Choroid plexus epithelial cell (primary cell): ENCODE measurements around the gene TMEM167B.
"Not testable (repeated sequence)": the region's sequence is repeated elsewhere in the genome, so short reads cannot be mapped to it uniquely, and the experiment has no call there.

ENCODE experiments used
- DNase-seq: peaks from one replicate; pipeline ENCODE4 v3.0.0-alpha.2; 2010; ENCODE audit warnings: low read depth
- H3K4me3 ChIP-seq: 2 replicates; pipeline ENCODE4 v1.5.1; 2011; ENCODE audit warnings: low read depth, mild to moderate bottlenecking, control low read depth, low read length, moderate library complexity
- TF ChIP-seq, protein P1 (sequence below): conservative IDR thresholded peaks from 2 replicates; pipeline ENCODE4 v1.5.1; 2011; ENCODE audit warnings: low read depth, mild to moderate bottlenecking, control low read depth, inconsistent platforms, low read length, moderate library complexity

TMEM167B gene

GRCh38 chr1:109048335-109048734 lies 42.2 kb upstream of the TMEM167B start:
- no peak overlapping the region for H3K4me3 ChIP-seq
- no peak for DNase-seq
- TF ChIP-seq, protein P1, sequence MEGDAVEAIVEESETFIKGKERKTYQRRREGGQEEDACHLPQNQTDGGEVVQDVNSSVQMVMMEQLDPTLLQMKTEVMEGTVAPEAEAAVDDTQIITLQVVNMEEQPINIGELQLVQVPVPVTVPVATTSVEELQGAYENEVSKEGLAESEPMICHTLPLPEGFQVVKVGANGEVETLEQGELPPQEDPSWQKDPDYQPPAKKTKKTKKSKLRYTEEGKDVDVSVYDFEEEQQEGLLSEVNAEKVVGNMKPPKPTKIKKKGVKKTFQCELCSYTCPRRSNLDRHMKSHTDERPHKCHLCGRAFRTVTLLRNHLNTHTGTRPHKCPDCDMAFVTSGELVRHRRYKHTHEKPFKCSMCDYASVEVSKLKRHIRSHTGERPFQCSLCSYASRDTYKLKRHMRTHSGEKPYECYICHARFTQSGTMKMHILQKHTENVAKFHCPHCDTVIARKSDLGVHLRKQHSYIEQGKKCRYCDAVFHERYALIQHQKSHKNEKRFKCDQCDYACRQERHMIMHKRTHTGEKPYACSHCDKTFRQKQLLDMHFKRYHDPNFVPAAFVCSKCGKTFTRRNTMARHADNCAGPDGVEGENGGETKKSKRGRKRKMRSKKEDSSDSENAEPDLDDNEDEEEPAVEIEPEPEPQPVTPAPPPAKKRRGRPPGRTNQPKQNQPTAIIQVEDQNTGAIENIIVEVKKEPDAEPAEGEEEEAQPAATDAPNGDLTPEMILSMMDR, result no peak

GRCh38 chr1:109050228-109050995 lies 40.2 kb upstream of the TMEM167B start:
- H3K4me3 ChIP-seq, result no peak overlapping the region
- DNase-seq, result no peak
- TF ChIP-seq, protein P1, result no peak

GRCh38 chr1:109052145-109052544 lies 38.4 kb upstream of the TMEM167B start:
- H3K4me3 ChIP-seq, DNase-seq: not testable (repeated sequence)

DNA sequence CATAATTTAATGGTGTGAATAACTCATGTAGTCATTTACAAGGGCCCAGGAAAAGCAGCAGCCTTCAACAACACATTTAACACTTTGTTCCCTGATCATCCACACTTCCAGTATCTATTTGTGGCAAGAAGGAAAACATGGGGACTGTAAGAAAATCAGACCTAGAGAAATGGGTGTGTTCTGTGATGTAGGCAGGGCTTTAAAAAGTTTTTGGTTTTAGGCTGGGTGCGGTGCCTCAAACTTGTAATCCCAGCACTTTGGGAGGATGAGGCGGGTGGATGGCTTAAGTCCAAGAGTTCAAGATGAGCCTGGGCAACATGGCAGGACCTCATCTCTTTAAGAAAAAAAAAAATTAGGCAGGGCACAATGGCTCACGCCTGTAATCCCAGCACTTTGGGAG lies 34.5 kb upstream of the TMEM167B start:
- H3K4me3 ChIP-seq, result no peak overlapping the region
- no peak for DNase-seq
- TF ChIP-seq, protein P1, result no peak

- H3K4me3 ChIP-seq, result no peak overlapping the region
- TF ChIP-seq, protein P1, result no peak
- DNase-seq, result no peak
Observed at GRCh38 chr1:109059026-109059425, 31.5 kb upstream of the TMEM167B start.

GRCh38 chr1:109060707-109061106 lies 29.9 kb upstream of the TMEM167B start:
- no peak overlapping the region for H3K4me3 ChIP-seq
- no peak for DNase-seq
- TF ChIP-seq, protein P1, result no peak

DNA sequence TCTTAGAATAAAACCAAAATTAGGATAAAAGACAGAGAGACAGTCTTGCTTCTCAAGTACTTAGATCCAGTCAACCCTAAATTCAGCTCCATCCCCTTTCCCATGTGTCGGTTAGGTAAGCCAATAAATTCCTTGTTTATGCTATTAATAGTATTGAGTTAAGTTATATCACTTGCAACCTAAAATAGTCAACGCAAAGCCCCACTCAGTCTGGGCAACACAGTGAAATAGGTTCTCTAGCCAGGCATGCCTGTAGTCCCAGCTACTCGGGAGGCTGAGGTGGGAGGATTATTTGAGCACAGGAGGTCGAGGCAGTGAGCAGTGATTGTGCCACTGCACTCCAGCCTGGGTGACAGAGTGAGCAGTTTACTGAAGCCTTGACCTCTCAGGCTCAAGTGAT lies 29.4 kb upstream of the TMEM167B start:
- H3K4me3 ChIP-seq, result no peak overlapping the region
- DNase-seq, result no peak
- TF ChIP-seq, protein P1, result no peak
